Kidney epithelial cell (primary cell): Measurements from ENCODE around the gene LHX4. TPM values are rescaled to one million over a fixed set of nuclear protein-coding genes. Genes with fewer than 3 reads are reported as not detected.

ENCODE experiments used
- DNase-seq: peaks from one replicate; pipeline ENCODE4 v3.0.0-alpha.2; 2010; ENCODE audit warnings: low read depth
- H3K27me3 ChIP-seq: 2 replicates; pipeline ENCODE4 v1.6.0; 2011; ENCODE audit warnings: low read length; ENCODE audit not compliant: control insufficient read depth, insufficient read depth
- H3K36me3 ChIP-seq: 2 replicates; pipeline ENCODE4 v1.5.1; 2011; ENCODE audit warnings: low read length; ENCODE audit not compliant: control insufficient read depth, insufficient read depth
- H3K4me3 ChIP-seq: 2 replicates; pipeline ENCODE4 v1.5.1; 2011; ENCODE audit warnings: low read depth, mild to moderate bottlenecking, control low read depth, low read length
- total RNA-seq: library from RNA; depleted of rRNA; stranded (reverse); fragments of >200 nt; gene quantifications from 2 replicates; pipeline ENCODE4 v1.2.3, GENCODE V29; 2015
- TF ChIP-seq, protein P1 (sequence below): IDR thresholded peaks from 2 replicates; pipeline ENCODE4 v1.5.1; 2011; ENCODE audit warnings: mild to moderate bottlenecking, moderate library complexity, low read length, control low read depth, inconsistent platforms; ENCODE audit not compliant: insufficient read depth, poor library complexity, severe bottlenecking

LHX4 gene
- total RNA-seq, 1 donor from 2014 or later, result not detected

DNA sequence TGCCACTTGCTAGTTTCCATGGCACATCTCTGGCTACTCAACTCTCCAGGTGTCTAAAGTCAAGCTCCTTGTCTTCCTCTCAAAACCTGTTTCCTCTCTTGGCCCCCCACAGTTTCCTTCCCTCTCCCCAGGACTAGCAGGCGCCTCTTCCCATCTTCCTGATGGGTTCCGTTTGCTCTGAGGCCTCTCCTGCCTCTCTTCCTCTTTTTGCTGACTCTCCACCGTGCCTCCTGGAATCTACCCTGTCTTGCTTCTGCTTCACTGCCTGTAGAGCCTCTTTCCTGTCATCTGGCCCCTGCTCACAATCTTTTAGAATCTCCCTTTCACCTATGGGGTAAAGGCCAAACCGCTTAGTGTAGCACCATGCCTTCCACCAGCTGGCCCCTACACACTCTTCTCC is 21.8 kb upstream of the LHX4 start:
- Histone ChIP-seq H3K4me3 (no peak overlapping the region), H3K27me3 (no peaks in the 10 kb centered on the region), H3K36me3 (no peaks in the 10 kb centered on the region)
- DNase-seq, result no peak
- TF ChIP-seq, protein P1, sequence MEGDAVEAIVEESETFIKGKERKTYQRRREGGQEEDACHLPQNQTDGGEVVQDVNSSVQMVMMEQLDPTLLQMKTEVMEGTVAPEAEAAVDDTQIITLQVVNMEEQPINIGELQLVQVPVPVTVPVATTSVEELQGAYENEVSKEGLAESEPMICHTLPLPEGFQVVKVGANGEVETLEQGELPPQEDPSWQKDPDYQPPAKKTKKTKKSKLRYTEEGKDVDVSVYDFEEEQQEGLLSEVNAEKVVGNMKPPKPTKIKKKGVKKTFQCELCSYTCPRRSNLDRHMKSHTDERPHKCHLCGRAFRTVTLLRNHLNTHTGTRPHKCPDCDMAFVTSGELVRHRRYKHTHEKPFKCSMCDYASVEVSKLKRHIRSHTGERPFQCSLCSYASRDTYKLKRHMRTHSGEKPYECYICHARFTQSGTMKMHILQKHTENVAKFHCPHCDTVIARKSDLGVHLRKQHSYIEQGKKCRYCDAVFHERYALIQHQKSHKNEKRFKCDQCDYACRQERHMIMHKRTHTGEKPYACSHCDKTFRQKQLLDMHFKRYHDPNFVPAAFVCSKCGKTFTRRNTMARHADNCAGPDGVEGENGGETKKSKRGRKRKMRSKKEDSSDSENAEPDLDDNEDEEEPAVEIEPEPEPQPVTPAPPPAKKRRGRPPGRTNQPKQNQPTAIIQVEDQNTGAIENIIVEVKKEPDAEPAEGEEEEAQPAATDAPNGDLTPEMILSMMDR, result no peak

DNA sequence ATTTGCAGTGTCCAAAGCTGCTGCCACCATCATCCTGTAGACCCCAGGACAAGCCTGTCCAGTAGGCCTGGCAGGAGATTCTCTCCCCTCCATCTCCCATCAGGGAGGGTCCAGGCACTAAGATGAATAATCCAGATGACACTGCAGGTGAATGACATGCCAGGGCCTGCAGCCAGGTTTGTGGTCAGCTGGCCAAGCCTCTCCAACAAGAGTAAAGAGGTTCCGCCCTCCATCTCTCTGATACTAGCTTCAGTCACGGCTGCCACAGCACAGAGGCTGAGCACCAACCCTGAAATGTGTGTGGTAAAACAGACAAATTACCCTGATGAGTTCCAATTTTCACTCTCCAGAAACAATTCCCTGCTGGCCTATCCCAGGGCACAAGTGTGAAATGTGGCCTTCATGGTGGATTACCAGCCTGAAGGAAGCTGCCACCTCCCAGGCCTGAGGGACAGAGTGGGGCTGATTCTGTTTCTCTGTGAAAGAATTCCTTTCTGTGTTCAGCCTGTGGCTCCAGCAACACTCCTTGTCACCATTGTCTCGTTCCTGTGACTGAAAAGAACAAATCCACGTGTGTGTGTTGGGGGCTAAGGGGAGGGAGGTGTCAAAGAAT is 19.9 kb upstream of the LHX4 start:
- Histone ChIP-seq H3K4me3 (no peak overlapping the region), H3K36me3 (no peaks in the 10 kb centered on the region), H3K27me3 (no peaks in the 10 kb centered on the region)
- no peak for DNase-seq
- TF ChIP-seq, protein P1, result no peak

DNA sequence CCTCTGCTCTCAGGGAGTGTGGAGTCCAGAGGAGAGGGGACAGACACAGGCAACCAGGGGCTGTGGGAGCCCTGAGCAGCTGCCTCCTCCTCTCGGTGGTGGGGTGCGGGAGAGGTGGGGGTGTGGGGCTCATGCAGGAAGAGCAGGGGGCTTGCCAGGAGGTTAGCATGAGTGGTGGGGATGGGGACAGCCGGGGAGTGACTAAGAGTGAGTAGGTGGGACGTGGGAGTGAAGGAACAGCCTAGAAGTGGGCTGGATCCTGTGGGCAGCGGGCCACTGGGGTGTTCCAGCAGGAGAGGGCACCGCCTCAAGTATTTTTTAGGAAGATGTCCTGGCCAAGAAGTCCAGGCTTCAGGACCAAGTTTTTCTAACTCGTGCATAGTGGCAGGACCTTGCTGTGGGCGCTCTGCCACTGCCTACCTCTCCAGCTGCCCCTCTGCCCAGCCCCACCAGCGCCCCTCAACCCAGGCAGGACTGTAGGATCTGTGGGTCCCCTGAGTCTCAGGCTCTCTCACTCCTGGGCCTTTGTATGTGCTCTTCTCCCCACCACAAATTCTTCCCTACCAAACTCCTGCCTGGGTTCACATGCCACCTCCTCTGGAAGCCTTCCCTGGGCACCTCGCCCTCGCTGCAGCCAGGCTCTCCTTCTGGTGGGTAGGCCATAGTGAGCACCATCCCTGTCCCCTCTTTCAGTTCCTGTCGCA is 18.8 kb upstream of the LHX4 start:
- no peaks in the 10 kb centered on the region for H3K27me3 ChIP-seq
- H3K36me3 ChIP-seq, result no peaks in the 10 kb centered on the region
- TF ChIP-seq, protein P1, result no peak
- no peak overlapping the region for H3K4me3 ChIP-seq
- DNase-seq, result no peak

DNA sequence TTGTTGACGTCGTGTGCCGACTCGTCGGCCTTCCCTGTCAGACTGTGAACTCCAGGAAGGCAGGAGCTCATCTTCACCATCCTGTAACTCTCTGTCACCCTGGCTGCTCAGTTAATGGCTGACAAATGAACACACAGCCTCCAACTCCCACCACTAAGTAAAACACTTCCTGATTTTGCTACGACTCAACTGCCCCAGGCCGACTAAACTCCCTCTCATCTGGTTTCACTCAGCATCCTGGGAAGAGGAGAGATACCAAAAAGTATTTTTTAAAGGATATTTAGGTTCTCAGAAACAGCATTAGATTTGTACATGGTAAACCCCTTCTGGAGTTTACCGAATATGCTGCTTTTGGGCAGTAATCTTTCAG is 18.2 kb upstream of the LHX4 start:
- no peaks in the 10 kb centered on the region for H3K27me3 ChIP-seq
- H3K36me3 ChIP-seq, result no peaks in the 10 kb centered on the region
- TF ChIP-seq, protein P1, result no peak
- DNase-seq, result no peak
- no peak overlapping the region for H3K4me3 ChIP-seq

DNA sequence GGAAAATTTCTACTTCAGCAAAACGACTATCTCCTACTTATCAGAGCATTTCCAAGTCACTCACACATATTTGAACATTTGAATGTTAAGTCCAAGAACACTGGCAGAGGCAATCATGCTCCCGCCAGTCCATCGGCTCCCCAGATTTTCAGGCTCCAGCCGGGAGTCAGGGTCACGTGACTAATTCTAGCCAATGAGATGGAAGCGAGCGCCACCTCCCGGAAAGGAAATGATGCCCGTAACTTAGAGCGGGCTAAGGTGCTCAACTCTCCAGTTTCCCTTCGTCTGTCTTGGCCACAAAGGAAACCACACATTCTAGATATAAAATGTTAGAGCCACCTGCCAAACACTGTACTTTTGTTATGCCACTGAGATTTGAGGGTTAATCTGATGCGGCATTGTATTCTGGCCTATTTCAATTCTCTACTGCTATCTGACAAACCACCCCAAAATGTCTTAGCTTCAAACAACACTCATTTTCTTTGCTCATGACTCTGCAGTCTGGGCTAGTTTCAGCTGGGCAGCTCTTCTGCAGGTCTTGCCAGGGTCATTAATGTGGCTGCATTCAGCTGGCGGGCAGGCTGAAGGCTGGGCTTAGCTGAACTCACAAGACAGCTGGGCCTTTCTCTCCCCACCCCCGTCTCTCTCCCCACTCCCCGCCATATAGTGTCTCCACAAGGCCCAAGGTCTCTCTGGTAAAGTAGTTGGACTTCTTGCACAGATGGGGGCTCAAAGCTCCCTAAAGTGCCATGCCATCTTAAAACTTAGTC is 16.5 kb upstream of the LHX4 start:
- no peak for DNase-seq

More for the DNA sequence above, 16.5 kb upstream of the LHX4 start:
- TF ChIP-seq, protein P1, result no peak
- H3K4me3 ChIP-seq, result no peak overlapping the region
- H3K27me3 ChIP-seq, result no peaks in the 10 kb centered on the region
- H3K36me3 ChIP-seq, result no peaks in the 10 kb centered on the region
